ENCODE results near the gene JMJD1C. TPM values are rescaled to one million over a fixed set of nuclear protein-coding genes. Genes with fewer than 3 reads are reported as not detected.

Gene JMJD1C
- total RNA-seq, 1 experiment from 2014 or later: 180 TPM

- DNase-seq (ENCODE audit: low spot score): no peak
- Mint-ChIP-seq H3K27ac (peak overlapping the region; percentile 40), H3K4me1 (peaks cover 80% of the 10 kb centered on the region), H3K27me3 (ENCODE audit: low read depth) (no peaks in the 10 kb centered on the region), H3K4me3 (no peak overlapping the region), H3K9me3 (no peaks in the 10 kb centered on the region), H3K36me3 (peaks cover 44% of the 10 kb centered on the region)
- no peak for ATAC-seq
- POLR2A ChIA-PET: no interaction called here
- CTCF ChIA-PET: interaction anchor here (1.1 kb wide), 1 partner anchor 515 kb away, joined by 5 read pairs; no protein-coding TSS in a partner anchor
- TF ChIP-seq ERG (CRISPR knock-in tag; IDR thresholded peaks at IDR 0.05) (no peak), CDX4 (CRISPR knock-in tag; IDR thresholded peaks at IDR 0.05; ENCODE audit: borderline replicate concordance) (no peak), IRF2 (CRISPR knock-in tag; IDR thresholded peaks at IDR 0.05; ENCODE audit: borderline replicate concordance, low read depth) (no peak), CREM (CRISPR knock-in tag; IDR thresholded peaks at IDR 0.05) (no peak), ZNF425 (CRISPR knock-in tag; conservative IDR thresholded peaks at IDR 0.05) (no peak), RORB (CRISPR knock-in tag; IDR thresholded peaks at IDR 0.05) (no peak), TEAD1 (CRISPR knock-in tag; IDR thresholded peaks at IDR 0.05) (no peak), TP53 (CRISPR knock-in tag; IDR thresholded peaks at IDR 0.05) (no peak), NR1H2 (CRISPR knock-in tag; IDR thresholded peaks at IDR 0.05) (no peak), USF1 (CRISPR knock-in tag; IDR thresholded peaks at IDR 0.05) (no peak)
Observed at GRCh38 chr10:63204667-63205391, 260.9 kb downstream of the JMJD1C start.

GRCh38 chr10:63201118-63201517 is 264.7 kb downstream of the JMJD1C start:
- TF ChIP-seq ZNF121 (CRISPR knock-in tag; IDR thresholded peaks at IDR 0.05) (no peak), ZNF219 (CRISPR knock-in tag; IDR thresholded peaks at IDR 0.05; ENCODE audit: borderline replicate concordance) (no peak), NFATC4 (CRISPR knock-in tag; IDR thresholded peaks at IDR 0.05) (no peak), FOXP1 (CRISPR knock-in tag; IDR thresholded peaks at IDR 0.05; ENCODE audit: borderline replicate concordance) (no peak), ZNF281 (CRISPR knock-in tag; IDR thresholded peaks at IDR 0.05) (no peak), HMGA2 (CRISPR knock-in tag; IDR thresholded peaks at IDR 0.05) (no peak), NFYB (CRISPR knock-in tag; conservative IDR thresholded peaks at IDR 0.05; ENCODE audit: low read depth) (no peak), CREM (CRISPR knock-in tag; IDR thresholded peaks at IDR 0.05) (no peak), TP53 (CRISPR knock-in tag; IDR thresholded peaks at IDR 0.05) (no peak), IRF1 (CRISPR knock-in tag; IDR thresholded peaks at IDR 0.05) (no peak)
- Mint-ChIP-seq H3K36me3 (peaks cover 51% of the 10 kb centered on the region), H3K9me3 (no peaks in the 10 kb centered on the region), H3K27me3 (ENCODE audit: low read depth) (no peaks in the 10 kb centered on the region), H3K27ac (no peak overlapping the region; the same call in 1 of the 2 replicates), H3K4me1 (peaks cover 51% of the 10 kb centered on the region), H3K4me3 (0 out of 2 replicates have a peak overlapping the region, but pooled peaks have one; percentile 10)
- ChIA-PET POLR2A (no interaction called here), CTCF (interaction anchor here (0.9 to 2.0 kb wide), 3 partner anchors 34 to 519 kb away, joined by 5 to 7 read pairs (median 6); no protein-coding TSS in a partner anchor)
- ATAC-seq: no peak
- no peak for DNase-seq (ENCODE audit: low spot score)
